H54 (cell line): ENCODE data around the gene HDAC4.
"Not testable (repeated sequence)": the region's sequence is repeated elsewhere in the genome, so short reads cannot be mapped to it uniquely, and the experiment has no call there.

ENCODE experiments used
- DNase-seq: peaks from one replicate; pipeline ENCODE4 v3.0.0; 2011; ENCODE audit warnings: low spot score, mixed read lengths; ENCODE audit not compliant: insufficient read length
- FAIRE-seq: peaks from 3 replicates; lab custom pipeline; 2011; peaks lifted over from hg19 to GRCh38; lab: Jason Lieb, UNC
- POLR2A ChIP-seq: IDR thresholded peaks from 2 replicates; pipeline ENCODE4 v1.6.1; 2011; ENCODE audit warnings: low read depth, mild to moderate bottlenecking, low read length

HDAC4 gene

DNA sequence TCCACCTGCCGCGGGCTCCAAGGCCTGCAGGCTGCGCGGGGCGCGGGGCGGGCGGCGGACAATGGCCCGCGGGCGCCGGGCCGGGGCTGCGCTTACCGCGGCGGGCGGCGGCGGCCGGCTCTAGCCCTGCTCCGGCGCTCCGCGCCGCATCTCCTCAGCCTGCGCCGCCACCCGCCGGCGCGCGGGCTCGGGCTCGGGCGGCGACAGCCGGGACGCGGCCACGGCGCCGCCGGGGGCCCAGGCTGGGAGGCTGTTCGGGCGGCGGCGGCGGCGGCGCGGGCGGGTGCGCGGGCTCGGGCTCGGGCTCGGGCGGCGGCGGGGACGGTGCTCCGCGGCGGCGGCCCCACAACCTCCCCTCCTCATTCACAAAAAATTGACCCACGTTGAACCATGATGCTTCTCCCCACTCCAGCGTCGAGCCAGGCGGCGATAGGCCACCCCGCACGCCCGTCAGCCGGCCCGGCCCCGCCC lies at the start of gene HDAC4:
Gene HDAC4 (minus strand): TSS at position 425 of the 471 bp plus-strand sequence. CDS start 48,321 bp downstream, outside the sequence.
- DNase-seq: peak; percentile 25
- TF ChIP-seq POLR2A: peak; percentile 31; the same call in 1 of the 2 replicates
- no peak for FAIRE-seq

DNA sequence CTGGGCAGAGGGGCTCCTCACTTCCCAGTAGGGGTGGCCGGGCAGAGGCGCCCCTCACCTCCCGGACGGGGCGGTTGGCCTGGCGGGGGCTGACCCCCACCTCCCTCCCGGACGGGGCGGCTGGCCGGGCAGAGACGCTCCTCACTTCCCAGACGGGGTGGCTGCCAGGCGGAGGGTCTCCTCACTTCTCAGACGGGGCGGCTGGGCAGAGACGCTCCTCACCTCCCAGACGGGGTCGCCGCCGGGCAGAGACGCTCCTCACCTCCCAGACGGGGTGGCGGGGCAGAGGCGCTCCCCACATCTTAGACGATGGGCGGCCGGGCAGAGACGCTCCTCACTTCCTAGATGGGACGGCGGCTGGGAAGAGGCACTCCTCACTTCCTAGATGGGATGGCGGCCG lies 48.6 kb upstream of the HDAC4 start:
- not testable (repeated sequence) for DNase-seq, FAIRE-seq

DNA sequence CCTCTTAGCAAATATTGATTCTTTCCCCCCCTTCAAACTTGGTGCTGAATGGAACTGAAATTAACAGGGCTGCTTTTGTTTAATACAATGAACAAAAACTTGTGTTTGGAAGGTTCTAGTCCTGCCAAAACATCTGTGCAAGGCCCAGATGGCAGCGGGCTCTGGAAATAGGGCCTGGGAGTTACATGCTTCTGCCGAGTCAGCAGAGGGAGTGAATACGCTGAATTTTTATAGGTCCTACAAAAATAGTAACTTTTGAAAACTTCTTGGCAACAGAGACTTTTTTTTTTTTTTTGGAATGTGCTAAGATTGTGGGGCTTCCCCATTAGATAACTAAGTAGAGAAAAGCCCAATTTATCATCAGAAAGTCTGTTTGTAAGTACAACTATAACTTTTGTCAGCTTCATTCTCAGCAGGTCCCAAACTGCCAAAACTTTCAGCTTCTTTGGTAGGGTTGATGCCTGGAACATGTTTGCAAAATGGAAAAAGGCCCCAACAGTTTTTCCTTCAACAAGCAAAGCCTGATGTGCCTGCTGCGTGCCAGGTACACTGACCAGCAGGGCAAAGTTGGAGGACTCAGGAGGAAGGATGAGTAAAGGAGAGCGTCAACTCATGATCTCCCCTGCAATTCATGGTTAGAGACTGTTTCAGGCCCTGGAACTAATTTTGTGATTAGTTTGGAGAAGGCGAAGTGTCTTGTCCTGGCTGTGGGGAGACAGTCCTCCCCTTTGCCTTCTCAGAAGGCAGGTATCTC lies 45.1 kb upstream of the HDAC4 start:
- no peak for DNase-seq
- no peak for FAIRE-seq
- no peak for TF ChIP-seq POLR2A

DNA sequence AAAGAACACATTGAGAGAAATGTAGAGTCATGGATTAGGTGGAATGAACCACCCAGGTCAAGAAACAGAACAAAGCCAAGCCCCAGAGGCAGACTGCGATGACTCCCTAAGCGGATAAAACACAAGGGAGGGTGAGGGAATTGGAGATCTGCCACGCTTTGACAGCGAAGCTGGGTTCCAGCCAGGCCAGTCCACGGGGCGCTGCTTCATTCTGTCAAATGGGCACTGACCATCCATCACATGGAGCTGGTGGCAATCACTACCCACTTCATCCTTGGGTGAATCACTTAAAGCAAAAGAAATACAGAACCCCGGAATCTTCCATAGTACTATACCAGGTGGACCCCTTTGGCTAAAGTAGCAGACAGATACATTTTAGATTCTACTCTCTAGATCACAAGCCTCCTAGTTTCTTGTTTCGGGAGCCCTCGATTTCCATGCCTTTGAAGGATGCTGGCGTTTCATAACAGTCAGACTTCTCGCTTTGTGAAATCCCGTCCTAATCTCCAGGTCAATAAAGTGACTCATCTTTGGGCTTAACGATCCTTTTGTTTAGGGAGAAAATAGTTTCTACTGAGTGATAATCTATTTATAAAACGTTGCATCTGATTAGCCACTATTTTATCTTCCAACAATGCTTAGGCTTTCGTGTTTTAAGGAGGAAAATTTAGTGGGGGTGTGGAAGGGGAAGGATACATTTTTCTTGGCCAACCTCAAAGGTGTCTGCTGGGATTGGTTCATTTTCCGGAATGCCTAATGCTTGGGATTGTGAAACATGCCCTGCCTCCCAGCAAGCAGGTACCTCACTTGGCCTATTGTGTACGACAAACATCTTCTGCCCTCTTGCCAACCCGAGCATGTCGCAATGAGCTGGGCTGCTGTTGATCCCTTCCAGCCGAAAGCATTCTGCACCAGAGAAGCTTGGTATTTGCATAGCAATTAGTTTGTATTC lies 44.1 kb upstream of the HDAC4 start:
- no peak for FAIRE-seq
- DNase-seq: no peak

DNA sequence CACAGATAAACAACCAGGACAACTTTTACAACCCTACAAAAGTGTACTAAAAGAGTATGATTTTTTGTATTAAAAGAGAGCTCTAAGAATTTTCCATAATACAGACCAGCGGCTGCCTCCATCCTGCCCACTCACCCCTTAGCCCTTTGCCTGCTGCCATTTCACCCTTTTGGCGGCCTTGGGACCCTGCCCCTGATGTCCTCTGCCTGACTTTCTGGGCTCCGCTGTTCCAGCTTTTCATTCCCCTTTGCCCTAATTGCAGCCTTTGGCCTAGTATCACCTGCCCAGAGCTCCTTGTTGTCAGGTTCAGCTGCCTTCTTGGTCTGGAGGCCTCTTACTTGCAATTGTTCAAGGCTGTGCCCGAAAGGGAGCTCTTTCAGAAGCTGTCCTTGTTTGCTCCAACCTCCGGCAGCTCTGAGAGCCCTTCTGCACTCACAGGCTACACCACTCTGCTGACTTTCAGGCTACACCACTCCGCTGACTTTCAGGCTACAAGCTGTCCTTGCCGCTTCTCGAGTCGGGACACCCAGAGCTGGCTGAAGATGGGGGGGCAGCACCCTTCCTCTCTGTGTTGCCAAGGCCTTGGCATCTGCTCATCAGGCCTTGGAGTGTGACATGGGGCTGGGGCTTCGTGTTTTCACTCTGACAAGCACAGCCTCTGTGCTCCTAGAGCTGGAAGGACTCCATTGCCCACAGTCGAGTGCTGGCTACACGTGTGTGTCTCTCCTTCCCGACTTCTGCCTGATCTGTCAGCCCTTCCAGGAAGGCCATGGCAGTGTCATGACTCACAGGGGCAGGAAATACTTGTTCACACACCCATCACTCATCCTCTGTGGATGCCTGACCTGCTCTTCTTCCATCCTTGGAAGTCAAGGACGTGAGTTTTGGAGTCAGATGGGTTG lies 43.1 kb upstream of the HDAC4 start:
- no peak for TF ChIP-seq POLR2A
- DNase-seq: peak; percentile 27
- no peak for FAIRE-seq

More for the DNA sequence above, 44.1 kb upstream of the HDAC4 start:
- no peak for TF ChIP-seq POLR2A

DNA sequence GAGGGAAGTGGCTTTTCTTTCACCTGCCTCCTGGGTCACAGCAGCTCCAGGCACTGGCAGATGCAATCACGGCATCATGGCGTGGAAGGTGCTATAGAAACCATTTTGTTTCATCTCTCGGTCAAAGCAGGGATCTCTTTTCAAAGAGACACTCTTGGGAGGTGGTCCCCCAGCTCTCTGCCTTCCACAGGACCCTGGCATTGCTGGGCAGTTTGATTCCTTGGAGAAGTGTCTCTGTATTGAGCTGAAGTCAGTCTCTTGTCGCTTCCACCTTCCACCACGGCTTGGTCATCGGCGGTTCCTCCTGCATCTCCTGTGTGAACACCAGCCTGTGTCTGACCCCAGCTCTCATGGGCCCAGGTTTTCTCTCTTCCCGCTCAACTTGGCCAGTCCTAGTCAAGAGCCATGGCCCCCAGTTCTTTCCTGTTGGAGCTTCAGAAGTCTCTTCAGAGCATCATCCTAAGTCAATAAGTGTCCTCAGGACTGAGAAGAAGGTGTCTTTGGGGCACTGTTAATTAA lies 42.3 kb upstream of the HDAC4 start:
- TF ChIP-seq POLR2A: no peak
- DNase-seq: no peak
- no peak for FAIRE-seq

DNA sequence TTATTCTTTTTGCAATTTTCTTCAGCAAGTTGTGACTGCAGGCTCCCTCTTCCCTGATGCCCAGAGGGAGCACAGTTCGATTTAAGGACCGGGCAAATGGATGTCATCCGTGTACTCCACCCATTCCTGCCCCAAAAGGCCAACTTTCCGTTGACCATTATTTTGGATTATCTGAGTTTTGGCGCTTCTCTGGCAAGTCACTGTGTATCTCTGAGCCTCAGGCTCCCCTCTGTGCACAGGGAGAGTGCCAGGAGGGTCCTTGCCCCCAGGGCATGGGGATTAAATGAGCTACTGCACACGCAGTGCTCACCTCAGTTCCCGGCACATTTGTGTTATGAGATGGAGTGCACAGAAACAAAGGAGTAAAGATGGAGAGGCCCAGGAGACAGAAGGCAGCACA lies 41.4 kb upstream of the HDAC4 start:
- DNase-seq: no peak
- no peak for TF ChIP-seq POLR2A
- FAIRE-seq: no peak

DNA sequence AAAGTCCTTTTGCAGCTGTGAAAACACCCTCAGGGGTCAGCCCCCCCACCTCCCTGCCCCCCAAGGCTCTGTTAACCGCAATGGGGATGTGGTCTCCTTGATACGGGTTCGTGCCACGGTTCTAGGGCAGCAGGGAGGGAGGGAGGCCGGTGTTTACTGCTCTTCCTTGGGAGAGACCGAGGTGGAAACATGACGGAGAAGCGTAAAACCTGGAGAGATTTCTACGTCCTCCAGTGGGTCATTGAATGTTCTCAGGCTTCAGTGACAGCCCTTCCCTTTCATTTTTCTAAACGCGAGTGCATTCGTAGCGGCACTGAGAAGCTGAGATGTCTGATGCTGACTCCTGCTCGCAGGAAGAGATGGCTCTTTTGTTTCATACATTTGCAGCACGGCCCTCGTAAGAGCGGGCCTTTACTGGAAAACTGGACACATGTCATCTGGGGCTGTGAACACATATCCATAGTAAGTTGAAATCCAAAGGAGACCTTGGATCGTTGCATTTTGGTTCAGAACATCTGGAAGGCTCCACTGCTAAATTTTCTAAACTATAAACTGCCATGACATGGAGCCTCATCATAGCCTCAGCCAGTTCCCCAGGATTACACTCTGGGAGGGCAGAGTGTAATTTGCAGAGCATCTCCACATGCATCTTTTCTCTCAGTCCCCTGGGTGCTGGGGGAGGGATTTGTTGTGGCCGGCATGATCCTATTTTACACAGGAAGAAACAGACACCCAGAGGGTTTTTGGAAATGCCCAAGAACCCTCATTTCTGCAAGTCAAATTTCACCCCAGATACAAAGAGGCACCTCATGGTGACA lies 40.6 kb upstream of the HDAC4 start:
- TF ChIP-seq POLR2A: no peak
- DNase-seq (no peak), FAIRE-seq (no peak)

DNA sequence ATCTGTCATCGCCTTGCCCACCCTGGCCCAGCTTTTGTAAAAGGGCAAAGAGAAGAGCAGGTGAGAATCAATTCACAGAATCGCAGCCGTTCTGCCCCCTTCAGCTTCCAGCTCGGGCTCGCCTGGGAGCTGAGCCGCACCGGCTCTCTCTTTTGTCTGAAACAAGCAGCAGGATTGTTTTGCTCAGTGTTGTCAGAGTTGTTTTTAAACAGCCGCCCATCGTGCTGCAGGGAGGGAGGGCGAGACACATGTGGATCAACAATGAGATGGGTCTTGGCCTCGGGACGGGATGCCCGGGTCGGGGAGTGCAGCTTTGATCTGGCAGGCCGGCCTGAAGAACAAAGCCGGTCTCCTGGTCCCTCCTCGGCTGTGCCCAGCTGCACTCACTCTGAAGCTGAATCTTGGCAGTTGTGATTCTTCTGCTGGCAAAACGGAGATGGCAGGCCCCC lies 39.7 kb upstream of the HDAC4 start:
- no peak for DNase-seq
- no peak for TF ChIP-seq POLR2A
- FAIRE-seq: no peak

DNA sequence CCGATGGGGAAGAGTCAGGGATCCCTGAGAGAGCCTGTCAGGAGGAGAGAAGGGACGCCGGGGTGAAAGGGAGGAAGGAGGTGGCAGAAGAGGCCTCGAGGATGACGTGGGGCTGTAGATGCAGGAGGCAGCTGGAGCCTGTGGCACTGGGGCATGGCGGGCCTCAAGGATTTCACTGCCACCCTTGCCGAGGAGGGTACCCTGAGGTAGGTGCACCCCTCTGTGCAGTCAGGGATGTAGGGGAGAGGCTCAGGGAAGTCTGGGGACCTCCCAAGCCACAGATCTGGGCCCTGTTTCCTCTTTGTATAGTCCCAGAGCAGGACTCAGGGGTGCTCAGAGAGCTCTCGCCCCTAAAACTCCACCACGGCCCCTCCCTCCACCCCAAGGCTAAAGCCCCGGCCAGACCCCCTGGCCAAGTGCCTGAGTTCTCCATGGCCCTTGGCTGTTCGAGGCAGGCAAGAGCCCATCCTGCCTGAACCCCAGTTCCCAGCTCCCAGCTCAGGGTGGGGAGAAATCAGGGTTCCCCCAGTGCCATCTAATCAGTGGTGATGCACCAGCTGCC lies 39.0 kb upstream of the HDAC4 start:
- no peak for DNase-seq
- TF ChIP-seq POLR2A: no peak
- FAIRE-seq: no peak

DNA sequence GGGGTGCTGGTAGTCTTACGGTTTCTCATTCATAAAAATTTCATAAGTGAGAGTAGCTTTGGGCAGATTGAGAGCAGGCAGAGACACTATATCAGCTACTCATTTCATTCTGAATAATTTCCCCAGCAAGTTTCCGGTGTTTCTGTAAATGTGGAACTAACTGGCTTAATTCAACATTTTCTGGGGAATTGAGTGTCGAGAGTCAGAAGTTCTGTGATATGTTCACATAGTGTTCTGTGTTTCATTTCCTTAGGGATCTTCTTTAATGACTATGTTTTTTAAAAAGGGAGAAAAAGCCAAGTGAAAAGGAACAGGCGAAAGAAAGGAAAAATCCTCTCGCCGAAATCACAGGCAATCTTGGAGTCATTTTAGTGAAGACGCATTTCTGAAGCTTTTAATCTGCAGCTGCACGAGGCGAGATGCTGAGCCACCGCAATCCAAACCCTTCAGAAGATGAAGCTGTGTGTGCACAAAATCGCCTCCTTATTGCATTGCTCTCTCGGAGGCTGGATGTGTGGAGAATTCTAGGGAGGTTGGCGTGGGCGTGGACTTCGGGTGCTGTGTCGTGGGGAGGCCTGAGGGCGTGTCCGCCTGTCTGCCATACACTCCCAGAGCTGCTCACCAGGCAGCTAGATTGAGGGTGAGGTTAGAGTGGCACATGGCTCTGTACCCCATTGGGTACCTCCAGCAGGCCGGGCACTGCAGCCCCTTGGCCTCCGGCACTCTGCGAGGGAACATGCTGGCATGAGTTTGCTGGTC lies 38.4 kb upstream of the HDAC4 start:
- no peak for FAIRE-seq
- no peak for DNase-seq

More for the DNA sequence above, 38.4 kb upstream of the HDAC4 start:
- TF ChIP-seq POLR2A: no peak
